Activated T-cell treated with anti-CD3 and anti-CD28 coated beads, Interleukin-2, amount 50 U/mL, for 24 hours (primary cell): Measurements from ENCODE around the gene C16orf74.

Experiments
- DNase-seq: peaks from one replicate; pipeline ENCODE4 v3.0.0-alpha.2; 2020
- H3K27ac Mint-ChIP-seq: 2 replicates; pipeline ENCODE4 v1.8.0; 2020; ENCODE audit warnings: mild to moderate bottlenecking, mixed read lengths
- H3K27me3 Mint-ChIP-seq: 2 replicates; pipeline ENCODE4 v1.8.0; 2020; ENCODE audit warnings: mixed read lengths
- H3K36me3 Mint-ChIP-seq: 2 replicates; pipeline ENCODE4 v1.8.0; 2020; ENCODE audit warnings: low read depth, mixed read lengths
- H3K4me1 Mint-ChIP-seq: 2 replicates; pipeline ENCODE4 v1.8.0; 2020; ENCODE audit warnings: low read depth, mixed read lengths
- H3K4me3 Mint-ChIP-seq: 2 replicates; pipeline ENCODE4 v1.8.0; 2020; ENCODE audit warnings: mild to moderate bottlenecking, moderate library complexity, mixed read lengths
- H3K9me3 Mint-ChIP-seq: 2 replicates; pipeline ENCODE4 v1.8.0; 2020; ENCODE audit warnings: mixed read lengths

C16orf74 gene

DNA sequence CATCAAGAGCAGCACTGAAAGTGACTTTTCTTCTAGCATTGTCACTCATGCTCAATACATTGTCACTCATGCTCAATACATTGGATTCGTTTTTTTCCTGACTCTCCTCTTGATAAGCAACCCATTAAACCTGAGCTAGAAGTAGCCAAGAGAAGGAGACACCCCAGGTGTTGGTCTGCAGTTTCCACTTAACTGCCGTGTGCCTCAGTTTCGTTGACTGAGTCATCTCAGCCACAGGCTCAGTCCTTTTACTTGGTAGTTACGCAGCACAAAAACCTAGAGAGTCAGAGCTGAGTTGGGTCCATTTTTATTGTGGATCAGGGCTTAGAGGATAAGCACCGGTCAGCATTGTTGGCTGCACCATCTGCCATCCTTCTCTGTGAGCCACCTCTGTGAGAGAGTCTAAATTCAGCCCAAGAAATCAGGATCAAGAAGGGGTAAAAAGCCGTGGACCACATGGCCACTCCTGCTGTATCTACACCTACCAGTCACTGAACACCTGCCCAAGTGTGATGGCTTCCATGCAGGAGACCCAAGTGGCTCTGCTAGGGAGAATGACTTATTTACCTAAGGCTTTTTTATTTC is 73.4 kb downstream of the C16orf74 start:
- Mint-ChIP-seq H3K36me3 (peaks cover 95% of the 10 kb centered on the region), H3K27ac (peak overlapping the region; percentile 66), H3K9me3 (no peaks in the 10 kb centered on the region), H3K27me3 (no peaks in the 10 kb centered on the region), H3K4me1 (peaks cover 21% of the 10 kb centered on the region), H3K4me3 (no peak overlapping the region)
- DNase-seq = no peak

- Mint-ChIP-seq H3K4me3 (no peak overlapping the region), H3K27ac (no peak overlapping the region), H3K36me3 (peaks cover 96% of the 10 kb centered on the region), H3K9me3 (no peaks in the 10 kb centered on the region), H3K4me1 (peaks cover 21% of the 10 kb centered on the region), H3K27me3 (no peaks in the 10 kb centered on the region)
- DNase-seq = no peak
These were observed 74.4 kb downstream of the C16orf74 start for GRCh38 chr16:85676466-85676865.

GRCh38 chr16:85675251-85675874 is 75.5 kb downstream of the C16orf74 start:
- Mint-ChIP-seq H3K4me3 (no peak overlapping the region), H3K27ac (peak overlapping the region; percentile 86), H3K36me3 (peaks cover 94% of the 10 kb centered on the region), H3K27me3 (no peaks in the 10 kb centered on the region), H3K4me1 (peaks cover 17% of the 10 kb centered on the region), H3K9me3 (no peaks in the 10 kb centered on the region)
- DNase-seq = no peak

- peak overlapping the region; percentile 86 for H3K27ac Mint-ChIP-seq
- no peaks in the 10 kb centered on the region for H3K27me3 Mint-ChIP-seq
- H3K9me3 Mint-ChIP-seq = no peaks in the 10 kb centered on the region
- no peak overlapping the region for H3K4me3 Mint-ChIP-seq
- peaks cover 94% of the 10 kb centered on the region for H3K36me3 Mint-ChIP-seq
- peaks cover 17% of the 10 kb centered on the region for H3K4me1 Mint-ChIP-seq
- DNase-seq = no peak
These were observed 76.1 kb downstream of the C16orf74 start for GRCh38 chr16:85674828-85675227.

DNA sequence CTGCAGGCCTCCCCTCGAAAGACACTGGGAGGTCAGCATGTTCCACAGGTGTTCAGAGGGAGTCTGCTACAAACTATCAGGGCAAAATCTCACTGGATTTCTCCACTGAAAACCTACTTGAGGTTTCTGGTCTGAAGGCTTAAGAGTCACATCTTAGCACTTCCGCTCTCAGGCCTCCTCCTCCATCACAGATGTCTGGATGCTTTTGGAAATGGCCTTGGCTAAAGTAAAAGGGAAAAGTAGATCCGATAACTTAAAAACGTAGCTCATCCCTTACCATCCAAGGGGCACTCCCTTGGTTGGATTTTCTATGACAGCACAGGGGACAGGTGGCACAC is 76.5 kb downstream of the C16orf74 start:
- H3K27ac Mint-ChIP-seq = peak overlapping the region; percentile 86
- H3K9me3 Mint-ChIP-seq = no peaks in the 10 kb centered on the region
- H3K4me1 Mint-ChIP-seq = peaks cover 17% of the 10 kb centered on the region
- DNase-seq = no peak
- H3K27me3 Mint-ChIP-seq = no peaks in the 10 kb centered on the region
- no peak overlapping the region for H3K4me3 Mint-ChIP-seq
- H3K36me3 Mint-ChIP-seq = peaks cover 94% of the 10 kb centered on the region

DNA sequence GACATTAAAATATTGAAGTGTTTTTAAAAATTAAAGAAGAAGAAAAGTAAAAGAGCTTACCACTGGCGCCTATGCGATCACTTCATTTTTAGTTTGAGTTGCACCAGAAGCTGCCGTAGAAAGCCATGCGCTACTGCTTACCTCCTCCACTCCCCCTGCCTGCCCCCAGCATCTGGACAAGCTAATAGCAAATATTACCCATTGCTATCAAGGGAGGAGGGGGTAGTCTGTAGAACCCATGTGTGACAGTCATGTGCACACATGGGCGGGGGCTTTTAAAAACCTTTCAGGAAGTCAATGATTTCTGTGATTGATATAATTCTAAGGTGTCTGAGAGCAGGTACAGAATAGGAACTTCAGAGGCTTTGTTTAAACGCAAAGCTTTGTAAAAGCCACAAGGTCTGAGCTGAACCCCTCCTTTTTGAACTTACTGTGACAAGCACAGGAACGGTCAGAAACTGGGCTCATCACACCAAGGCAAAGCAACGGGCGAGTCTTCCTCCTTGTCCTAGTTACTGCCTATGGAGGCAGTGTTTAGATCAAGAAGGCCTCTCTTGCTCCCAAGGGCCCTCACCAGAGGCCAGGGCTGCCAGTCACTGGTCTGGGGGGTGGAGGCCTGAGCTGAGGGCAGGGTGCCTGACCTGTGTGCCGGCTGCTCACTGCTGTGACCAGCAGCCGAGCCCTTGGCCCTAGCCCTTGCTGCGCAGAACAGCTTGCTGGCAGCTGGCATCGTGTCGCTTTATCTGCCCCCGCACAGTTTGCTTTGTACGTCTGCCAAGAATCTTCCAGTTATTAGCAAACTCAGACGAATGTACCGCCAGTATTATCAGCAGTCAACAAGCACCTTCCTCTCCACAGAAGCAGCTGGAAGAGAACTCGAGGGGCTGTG is 77.1 kb downstream of the C16orf74 start:
- Mint-ChIP-seq H3K27me3 (no peaks in the 10 kb centered on the region), H3K4me1 (peaks cover 17% of the 10 kb centered on the region), H3K9me3 (no peaks in the 10 kb centered on the region), H3K4me3 (no peak overlapping the region), H3K36me3 (peaks cover 94% of the 10 kb centered on the region), H3K27ac (peak overlapping the region; percentile 68)
- DNase-seq = no peak

DNA sequence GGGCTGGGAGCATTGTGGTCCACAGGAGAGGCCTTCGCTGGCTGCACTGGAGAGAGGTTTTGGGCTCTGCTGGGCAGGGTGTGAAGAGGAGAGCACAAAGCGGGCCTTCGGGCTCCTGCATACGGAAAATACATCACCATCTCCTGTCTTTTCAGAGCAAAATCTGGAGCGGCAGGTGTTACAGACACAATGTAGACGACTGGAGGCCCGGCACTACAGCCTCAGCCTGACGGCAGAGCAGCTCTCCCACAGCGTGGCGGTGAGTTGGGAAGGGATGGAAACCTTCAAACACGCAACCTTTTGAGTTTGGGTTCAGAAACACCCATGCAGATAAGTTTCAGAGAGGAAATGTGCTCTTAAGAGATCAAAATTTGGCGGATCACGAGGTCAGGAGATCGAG is 80.1 kb downstream of the C16orf74 start:
- Mint-ChIP-seq H3K27ac (peak overlapping the region; percentile 57), H3K9me3 (no peaks in the 10 kb centered on the region), H3K4me1 (peaks cover 9% of the 10 kb centered on the region), H3K36me3 (peaks cover 94% of the 10 kb centered on the region), H3K4me3 (no peak overlapping the region), H3K27me3 (no peaks in the 10 kb centered on the region)
- DNase-seq = no peak

GRCh38 chr16:85668676-85669424 is 82.0 kb downstream of the C16orf74 start:
- no peak for DNase-seq
- Mint-ChIP-seq H3K27ac (no peak overlapping the region), H3K27me3 (no peaks in the 10 kb centered on the region), H3K9me3 (no peaks in the 10 kb centered on the region), H3K4me3 (no peak overlapping the region), H3K4me1 (no peaks in the 10 kb centered on the region), H3K36me3 (peaks cover 94% of the 10 kb centered on the region)

GRCh38 chr16:85667841-85668413 is 83.0 kb downstream of the C16orf74 start:
- H3K27me3 Mint-ChIP-seq = no peaks in the 10 kb centered on the region
- H3K4me3 Mint-ChIP-seq = no peak overlapping the region
- DNase-seq = no peak
- H3K4me1 Mint-ChIP-seq = no peaks in the 10 kb centered on the region
- H3K36me3 Mint-ChIP-seq = peaks cover 95% of the 10 kb centered on the region
- H3K9me3 Mint-ChIP-seq = no peaks in the 10 kb centered on the region
- peak overlapping the region; percentile 61 for H3K27ac Mint-ChIP-seq

DNA sequence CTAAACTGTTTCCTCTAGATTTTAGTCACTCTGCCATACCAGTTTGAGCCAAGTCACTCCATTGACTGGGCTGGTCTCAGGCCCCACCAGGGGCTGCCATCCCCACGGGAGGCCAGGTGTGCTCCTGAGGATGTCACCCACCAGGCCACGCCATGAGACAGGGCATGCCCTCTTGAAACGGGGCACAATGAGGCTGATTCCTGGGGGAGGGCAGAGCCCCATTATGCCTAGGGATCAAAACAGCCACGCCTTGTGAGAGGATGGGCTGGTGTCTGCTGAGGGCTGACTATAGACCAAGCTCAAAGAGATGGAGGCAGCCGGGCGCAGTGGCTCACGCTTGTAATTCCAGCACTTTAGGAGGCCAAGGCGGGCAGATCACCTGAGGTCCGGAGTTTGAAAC is 83.6 kb downstream of the C16orf74 start:
- Mint-ChIP-seq H3K4me3 (no peak overlapping the region), H3K4me1 (no peaks in the 10 kb centered on the region), H3K36me3 (peaks cover 96% of the 10 kb centered on the region), H3K9me3 (no peaks in the 10 kb centered on the region), H3K27me3 (no peaks in the 10 kb centered on the region), H3K27ac (no peak overlapping the region)
- no peak for DNase-seq

- peak overlapping the region; percentile 47 for H3K27ac Mint-ChIP-seq
- H3K4me1 Mint-ChIP-seq = no peaks in the 10 kb centered on the region
- H3K36me3 Mint-ChIP-seq = peaks cover 93% of the 10 kb centered on the region
- DNase-seq = no peak
- H3K4me3 Mint-ChIP-seq = no peak overlapping the region
- no peaks in the 10 kb centered on the region for H3K27me3 Mint-ChIP-seq
- H3K9me3 Mint-ChIP-seq = no peaks in the 10 kb centered on the region
These were observed 85.0 kb downstream of the C16orf74 start for GRCh38 chr16:85665929-85666328.

- Mint-ChIP-seq H3K36me3 (peaks cover 90% of the 10 kb centered on the region), H3K27me3 (no peaks in the 10 kb centered on the region), H3K4me1 (no peaks in the 10 kb centered on the region), H3K4me3 (no peak overlapping the region), H3K27ac (peak overlapping the region; percentile 47), H3K9me3 (no peaks in the 10 kb centered on the region)
- no peak for DNase-seq
These were observed 85.5 kb downstream of the C16orf74 start for GRCh38 chr16:85665373-85665740.

DNA sequence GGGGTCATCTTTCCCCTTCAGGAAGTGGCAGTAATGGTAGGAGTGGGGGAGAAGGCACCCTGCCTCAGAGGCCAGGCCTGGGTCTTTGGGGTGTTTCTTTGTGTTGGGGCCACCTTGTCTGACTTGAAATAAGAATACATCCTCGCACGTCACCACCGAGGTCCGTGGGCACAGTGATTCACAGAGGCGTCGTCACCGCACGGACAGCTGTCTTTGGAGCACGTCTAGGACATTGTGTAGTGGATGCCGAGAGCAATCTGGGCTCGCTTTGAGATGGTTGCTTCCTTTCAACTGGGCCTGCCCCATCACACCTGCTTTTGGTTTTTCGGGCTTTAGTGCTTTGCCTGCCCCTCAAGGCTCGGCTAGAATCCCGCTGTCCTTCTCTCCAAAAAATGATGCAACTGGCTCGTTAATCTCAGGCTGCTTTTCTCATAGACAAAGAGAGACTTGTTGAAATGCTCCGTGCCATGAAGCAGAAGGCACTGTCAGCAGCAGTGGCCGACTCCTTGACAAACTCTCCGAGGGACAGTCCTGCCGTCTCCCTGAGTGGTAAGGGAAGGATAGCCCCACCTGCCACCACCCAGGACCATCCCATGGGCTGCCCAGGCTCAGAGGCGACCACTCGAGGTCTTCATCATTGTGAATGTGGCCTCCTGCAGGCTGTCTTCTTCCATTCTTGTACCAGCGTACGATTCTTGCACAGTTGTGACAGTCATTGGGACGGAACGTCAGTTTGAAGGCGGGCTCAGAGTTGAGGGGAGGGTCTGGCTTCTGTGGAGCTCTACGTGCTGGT is 86.1 kb downstream of the C16orf74 start:
- Mint-ChIP-seq H3K4me3 (no peak overlapping the region), H3K27ac (peak overlapping the region; percentile 35), H3K27me3 (no peaks in the 10 kb centered on the region), H3K9me3 (no peaks in the 10 kb centered on the region), H3K36me3 (peaks cover 86% of the 10 kb centered on the region), H3K4me1 (no peaks in the 10 kb centered on the region)
- DNase-seq = no peak

GRCh38 chr16:85663891-85664321 is 87.0 kb downstream of the C16orf74 start:
- Mint-ChIP-seq H3K27ac (no peak overlapping the region), H3K27me3 (no peaks in the 10 kb centered on the region), H3K4me3 (no peak overlapping the region), H3K4me1 (no peaks in the 10 kb centered on the region), H3K36me3 (peaks cover 86% of the 10 kb centered on the region), H3K9me3 (no peaks in the 10 kb centered on the region)
- no peak for DNase-seq
